HG03196 (cell line): ENCODE results near the gene ABCG1.
"Not testable (repeated sequence)": the region's sequence is repeated elsewhere in the genome, so short reads cannot be mapped to it uniquely, and the experiment has no call there.

Source experiments
- ATAC-seq: cut with Tn5 transposase; IDR thresholded peaks from one replicate; pipeline ENCODE4 v1.9.1; 2021; ENCODE audit not compliant: unreplicated experiment

ABCG1 gene

GRCh38 chr21:42218836-42219605 lies at the start of gene ABCG1:
ABCG1 (plus strand) TSS chr21:42219140; CDS start chr21:42219263, 123 bp downstream.
- ATAC-seq: no peak

GRCh38 chr21:42169758-42170157 lies 49.2 kb upstream of the ABCG1 start:
- ATAC-seq: no peak

GRCh38 chr21:42171091-42172053 lies 47.6 kb upstream of the ABCG1 start:
- ATAC-seq: no peak

GRCh38 chr21:42172596-42173483 lies 46.1 kb upstream of the ABCG1 start:
- no peak for ATAC-seq

GRCh38 chr21:42174173-42174572 lies 44.8 kb upstream of the ABCG1 start:
- no peak for ATAC-seq

- no peak for ATAC-seq
Observed at GRCh38 chr21:42175110-42175710, 43.7 kb upstream of the ABCG1 start.

GRCh38 chr21:42176859-42177258 lies 42.1 kb upstream of the ABCG1 start:
- ATAC-seq: no peak

- no peak for ATAC-seq
Observed at GRCh38 chr21:42179316-42179715, 39.6 kb upstream of the ABCG1 start.

GRCh38 chr21:42180001-42180400 lies 38.9 kb upstream of the ABCG1 start:
- ATAC-seq: not testable (repeated sequence)

GRCh38 chr21:42182713-42183371 lies 36.1 kb upstream of the ABCG1 start:
- ATAC-seq: no peak

GRCh38 chr21:42183374-42184266 lies 35.3 kb upstream of the ABCG1 start:
- ATAC-seq: no peak

GRCh38 chr21:42186591-42186990 lies 32.3 kb upstream of the ABCG1 start:
- no peak for ATAC-seq

GRCh38 chr21:42187976-42188653 lies 30.8 kb upstream of the ABCG1 start:
- peak; percentile 94 for ATAC-seq

GRCh38 chr21:42188663-42189062 lies 30.3 kb upstream of the ABCG1 start:
- no peak for ATAC-seq

- ATAC-seq: no peak
Observed at GRCh38 chr21:42189431-42189830, 29.5 kb upstream of the ABCG1 start.

- no peak for ATAC-seq
Observed at GRCh38 chr21:42189860-42190485, 29.0 kb upstream of the ABCG1 start.

GRCh38 chr21:42190486-42190863 lies 28.5 kb upstream of the ABCG1 start:
- no peak for ATAC-seq

- ATAC-seq: no peak
Observed at GRCh38 chr21:42191064-42191463, 27.9 kb upstream of the ABCG1 start.
